SH-SY5Y (cell line): ENCODE measurements around the gene RRAS2.

Experiments used
- GATA2 ChIP-seq: IDR thresholded peaks from 2 replicates; pipeline ENCODE4 v1.6.1; 2011; ENCODE audit warnings: mild to moderate bottlenecking, low read depth, low read length
- GATA3 ChIP-seq: IDR thresholded peaks from 2 replicates; pipeline ENCODE4 v1.6.1; 2011; ENCODE audit warnings: low read depth, mild to moderate bottlenecking, low read length, moderate library complexity

- TF ChIP-seq GATA2 (no peak), GATA3 (no peak)
These were observed 48.3 kb downstream of the RRAS2 start for GRCh38 chr11:14310679-14311078.
